Fibroblast of lung (primary cell): ENCODE data around the gene GSK3A.

Experiments
- CTCF ChIP-seq, 2 donors: IDR thresholded peaks in 1 of 2; conservative IDR thresholded peaks in 1 of 2; 1 replicate in 1 of 2; 2 replicates in 1 of 2; pipeline ENCODE4 v1.5.1; 2011 to 2012; ENCODE audit warnings: low read length in 2 of 2, control low read depth in 1 of 2, inconsistent platforms in 1 of 2, low read depth in 1 of 2, mild to moderate bottlenecking in 1 of 2
- EZH2 ChIP-seq: IDR thresholded peaks from 2 replicates; pipeline ENCODE4 v1.5.1; 2012; ENCODE audit warnings: low read length, control low read depth, mild to moderate bottlenecking; ENCODE audit errors: missing control alignments

GRCh38 chr19:42276284-42276683, 33.9 kb upstream of the GSK3A start:
- TF ChIP-seq CTCF (conservative IDR thresholded peaks at IDR 0.05 in 1 of 2, IDR thresholded peaks at IDR 0.05 in 1 of 2; ENCODE audit: low read depth in 1 of 2, low read length in 2 of 2) (no peak), EZH2 (no peak)
